Ovary (tissue), 9 donors: ENCODE results near the gene ZNF143. TPM values are rescaled to one million over a fixed set of nuclear protein-coding genes. Genes with fewer than 3 reads are reported as not detected.
"Not testable (repeated sequence)": the region's sequence is repeated elsewhere in the genome, so short reads cannot be mapped to it uniquely, and the experiment has no call there.

Source experiments
- DNase-seq, 5 donors: peaks; one replicate each; pipeline ENCODE4 v3.0.0-alpha.2; 2019 to 2020
- H3K27ac ChIP-seq, 2 donors: fragments of 200-600 bp; one replicate each; pipeline versions ENCODE4 v1.5.1 to v1.8.0; 2019 to 2022
- H3K27me3 ChIP-seq: fragments of 200-600 bp; one replicate; pipeline ENCODE4 v1.8.0; 2022
- H3K36me3 ChIP-seq: fragments of 200-600 bp; sonication (generic); one replicate; pipeline ENCODE4 v1.5.1; 2019
- H3K4me1 ChIP-seq: one replicate; pipeline ENCODE4 v1.8.1; 2013; ENCODE audit warnings: mild to moderate bottlenecking, moderate library complexity; ENCODE audit not compliant: insufficient read depth
- H3K4me3 ChIP-seq: fragments of 200-600 bp; sonication (generic); one replicate; pipeline ENCODE4 v1.5.1; 2017
- H3K9me3 ChIP-seq, 2 donors: fragments of 200-600 bp in 1 of 2; sonication (generic) in 1 of 2; one replicate each; pipeline versions ENCODE4 v1.5.1 to v1.8.1; 2013 to 2019; ENCODE audit warnings: mild to moderate bottlenecking in 1 of 2, moderate library complexity in 1 of 2
- CTCF ChIP-seq, 3 donors: fragments of 450-650 bp in 2 of 3; fragments of 200-600 bp in 1 of 3; IDR thresholded peaks; one replicate each; pipeline versions ENCODE4 v1.5.1 to v1.8.0; 2016 to 2022; ENCODE audit warnings: antibody characterized with exemption in 3 of 3, mild to moderate bottlenecking in 1 of 3
- EP300 ChIP-seq: sonication (generic); formaldehyde crosslinking; IDR thresholded peaks from one replicate; pipeline ENCODE4 v1.6.1; 2017; ENCODE audit warnings: antibody characterized with exemption
- POLR2A ChIP-seq: fragments of 450-650 bp; IDR thresholded peaks from one replicate; pipeline ENCODE4 v1.6.1; 2017; ENCODE audit warnings: antibody characterized with exemption, mild to moderate bottlenecking, moderate library complexity
- WGBS, 3 donors: extraction: QIAGEN DNeasy Blood & Tissue Kit in 1 of 3; methylation state at CpG; one replicate each; pipeline versions ENCODE4 v1.1.5 to v1.1.7; 2013 to 2017; 5-methylcytosine and 5-hydroxymethylcytosine counted together
- intact Hi-C, 4 donors: fragments of 100-400 bp; cut with DNase I; formaldehyde crosslinking; loops; one replicate each; pipeline versions ENCODE4 v1.11.0 to v1.15.1; 2022 to 2023
- polyA plus RNA-seq, 2 donors: library from polyadenylated mRNA; stranded (reverse); fragments of 200-250 nt in 1 of 2; fragments of 350-450 nt in 1 of 2; fragmentation: Illumina TruSeq in 1 of 2; extraction: RNeasy Lipid Tissue Mini Kit (QIAGEN cat#74804) in 1 of 2; gene quantifications; one replicate each; pipeline ENCODE4 v1.2.3, GENCODE V29; 2013 to 2014
- total RNA-seq, 7 donors: library from RNA; depleted of rRNA in 2 of 7; stranded (reverse); fragments of >200 nt in 2 of 7; fragmentation: NEBNext Ultra II Directional in 3 of 7; extraction: Animal tissue kit (Norgen Biotek cat#: 25700) in 3 of 7; gene quantifications; one replicate each; pipeline versions ENCODE4 v1.1.0 to v1.2.4, GENCODE V29; 2016 to 2023
- donor health status: DM: no; HTN: no; CAD: no; lungs with moderate emphysema.
- donor health status: DM: no; HTN: no; CAD: no.
- donor health status: Bipolar disorder and iron deficiency.
- donor health status: DM: yes; HTN: yes; CAD: no.
- donor health status: DM: no; HTN: no; CAD: no.
- donor health status: DM: yes; HTN: yes; CAD: no.

Gene ZNF143
- total and polyA plus RNA-seq, 9 donors = 12.6 to 48.7 (median 23.2) TPM

GRCh38 chr11:9512370-9513019, 51.7 kb downstream of the ZNF143 start:
- Histone ChIP-seq H3K36me3 (no peaks in the 10 kb centered on the region), H3K27me3 (no peaks in the 10 kb centered on the region), H3K4me3 (no peak overlapping the region), H3K4me1 (no peaks in the 10 kb centered on the region), H3K9me3 (no peaks in the 10 kb centered on the region), H3K27ac (no peak overlapping the region)
- TF ChIP-seq EP300 (no peak), CTCF (IDR thresholded peaks at IDR 0.05) (no peak), POLR2A (no peak)
- 92 to 94% (median 94%) methylated on average over 5 of the region's 5 CpGs for WGBS, 3 donors
- no peak for DNase-seq
- intact Hi-C loops = no loop called here

- H3K9me3 ChIP-seq, H3K4me1 ChIP-seq, H3K27me3 ChIP-seq, H3K4me3 ChIP-seq, H3K36me3 ChIP-seq, H3K27ac ChIP-seq, DNase-seq, intact Hi-C loops: not testable (repeated sequence)
- 83 to 100% (median 92%) methylated on average over 1 of the region's 1 CpG for WGBS, 3 donors
Measured at GRCh38 chr11:9514576-9514975, 53.8 kb downstream of the ZNF143 start.

GRCh38 chr11:9516113-9516512, 55.3 kb downstream of the ZNF143 start:
- no peak for DNase-seq
- 88 to 95% (median 92%) methylated on average over 4 of the region's 4 CpGs for WGBS, 3 donors
- Histone ChIP-seq H3K4me3 (no peak overlapping the region), H3K4me1 (no peaks in the 10 kb centered on the region), H3K9me3 (no peaks in the 10 kb centered on the region), H3K36me3 (no peaks in the 10 kb centered on the region), H3K27ac (no peak overlapping the region), H3K27me3 (no peaks in the 10 kb centered on the region)
- intact Hi-C loops = no loop called here
- TF ChIP-seq EP300 (no peak), CTCF (IDR thresholded peaks at IDR 0.05) (no peak), POLR2A (no peak)

GRCh38 chr11:9518835-9519410, 58.1 kb downstream of the ZNF143 start:
- no peak for DNase-seq
- intact Hi-C loops = no loop called here
- Histone ChIP-seq H3K4me3 (no peak overlapping the region), H3K4me1 (no peaks in the 10 kb centered on the region), H3K36me3 (no peaks in the 10 kb centered on the region), H3K27me3 (no peaks in the 10 kb centered on the region), H3K9me3 (no peaks in the 10 kb centered on the region), H3K27ac (no peak overlapping the region)
- WGBS, 3 donors = 84 to 88% (median 85%) methylated on average over 9 of the region's 9 CpGs
- TF ChIP-seq CTCF (IDR thresholded peaks at IDR 0.05) (no peak), EP300 (no peak), POLR2A (no peak)

GRCh38 chr11:9524001-9524400, 63.2 kb downstream of the ZNF143 start:
- Histone ChIP-seq H3K4me3 (no peak overlapping the region), H3K27me3 (no peaks in the 10 kb centered on the region), H3K9me3 (no peaks in the 10 kb centered on the region), H3K36me3 (no peaks in the 10 kb centered on the region), H3K27ac (no peak overlapping the region), H3K4me1 (peaks cover 2% of the 10 kb centered on the region)
- TF ChIP-seq EP300 (no peak), CTCF (IDR thresholded peaks at IDR 0.05) (no peak), POLR2A (no peak)
- no peak for DNase-seq
- WGBS, 3 donors = 51 to 69% (median 65%) methylated on average over 2 of the region's 2 CpGs
- intact Hi-C loops = no loop called here
